OCI-LY3 (cell line): ENCODE data around the gene SSBP4.

Experiments
- H2AFZ ChIP-seq: fragments of 200-600, 300-600 bp; shearing (Covaris generic); 2 replicates; pipeline ENCODE4 v1.6.0; 2014; ENCODE audit warnings: antibody characterized with exemption, low read depth, low read length
- H3K27ac ChIP-seq: fragments of 200-600, 300-600 bp; sonication (generic); 2 replicates; pipeline ENCODE4 v1.5.1; 2014; ENCODE audit warnings: mild to moderate bottlenecking, low read length, moderate library complexity, mixed read lengths
- H3K27me3 ChIP-seq: fragments of 200-600, 300-600 bp; sonication (generic); 2 replicates; pipeline ENCODE4 v1.6.1; 2014; ENCODE audit warnings: low read depth, low read length, mixed read lengths
- H3K36me3 ChIP-seq: fragments of 200-600, 300-600 bp; sonication (generic); replicated peaks from 2 replicates; pipeline ENCODE3; 2014; ENCODE audit warnings: low read depth, low read length, mixed read lengths
- H3K4me1 ChIP-seq: fragments of 300-600, 200-600 bp; sonication (generic); 2 replicates; pipeline ENCODE4 v1.6.1; 2014; ENCODE audit warnings: low read length, mixed read lengths
- H3K4me2 ChIP-seq: fragments of 200-600, 300-600 bp; sonication (generic); 2 replicates; pipeline ENCODE4 v1.6.1; 2014; ENCODE audit warnings: low read length, mixed read lengths
- H3K4me3 ChIP-seq: fragments of 300-600, 200-600 bp; sonication (generic); 2 replicates; pipeline ENCODE4 v1.5.1; 2014; ENCODE audit warnings: antibody characterized with exemption, mild to moderate bottlenecking, low read length, moderate library complexity
- H3K79me2 ChIP-seq: fragments of 300-600, 200-600 bp; shearing (Covaris generic); 2 replicates; pipeline ENCODE4 v1.6.1; 2014; ENCODE audit warnings: mild to moderate bottlenecking, low read length, mixed read lengths
- H3K9ac ChIP-seq: fragments of 300-600, 200-600 bp; shearing (Covaris generic); 2 replicates; pipeline ENCODE4 v1.6.0; 2014; ENCODE audit warnings: mild to moderate bottlenecking, low read length, moderate library complexity
- H3K9me3 ChIP-seq: fragments of 200-600, 300-600 bp; shearing (Covaris generic); 2 replicates; pipeline ENCODE4 v1.6.1; 2014; ENCODE audit warnings: low read length, mixed read lengths; ENCODE audit not compliant: insufficient read depth
- H4K20me1 ChIP-seq: fragments of 200-600, 300-600 bp; sonication (generic); 2 replicates; pipeline ENCODE4 v1.6.1; 2016; ENCODE audit warnings: low read length, mixed read lengths; ENCODE audit not compliant: insufficient read depth
- CTCF ChIP-seq: fragments of 200-600, 300-600 bp; sonication (generic); IDR thresholded peaks from 2 replicates; pipeline ENCODE4 v1.5.1; 2014; ENCODE audit warnings: antibody characterized with exemption, low read length, low read depth
- EZH2phosphoT487 ChIP-seq: fragments of 200-600 bp; shearing (Covaris generic); IDR thresholded peaks from 2 replicates; pipeline ENCODE4 v1.6.1; 2018; ENCODE audit warnings: antibody characterized with exemption, mixed run types, low read depth

The SSBP4 gene

GRCh38 chr19:18416778-18417249, 2.4 kb upstream of the SSBP4 start:
- no peak overlapping the region for H3K4me3 ChIP-seq
- H3K27me3 ChIP-seq: peaks cover 30% of the 10 kb centered on the region
- no peak overlapping the region for H2AFZ ChIP-seq
- no peaks in the 10 kb centered on the region for H3K36me3 ChIP-seq
- peaks cover 20% of the 10 kb centered on the region for H3K4me1 ChIP-seq
- H4K20me1 ChIP-seq: peaks cover 16% of the 10 kb centered on the region
- no peak for TF ChIP-seq CTCF
- TF ChIP-seq EZH2phosphoT487: no peak
- peaks cover 23% of the 10 kb centered on the region for H3K79me2 ChIP-seq
- no peaks in the 10 kb centered on the region for H3K9me3 ChIP-seq
- no peak overlapping the region for H3K27ac ChIP-seq
- H3K4me2 ChIP-seq: no peak overlapping the region
- H3K9ac ChIP-seq: no peak overlapping the region

- Histone ChIP-seq H3K36me3 (no peaks in the 10 kb centered on the region), H3K79me2 (peaks cover 28% of the 10 kb centered on the region), H4K20me1 (peaks cover 20% of the 10 kb centered on the region), H3K9me3 (no peaks in the 10 kb centered on the region), H3K4me1 (peaks cover 25% of the 10 kb centered on the region), H3K4me3 (peak overlapping the region; percentile 20; the same call in 1 of the 2 replicates), H3K27me3 (peaks cover 29% of the 10 kb centered on the region), H3K4me2 (peak overlapping the region; percentile 27), H3K9ac (no peak overlapping the region), H2AFZ (no peak overlapping the region), H3K27ac (no peak overlapping the region)
- TF ChIP-seq EZH2phosphoT487 (no peak), CTCF (no peak)
Observed at GRCh38 chr19:18417250-18418028, 1.8 kb upstream of the SSBP4 start.

GRCh38 chr19:18418029-18418482, 1.1 kb upstream of the SSBP4 start:
- peaks cover 30% of the 10 kb centered on the region for H3K4me1 ChIP-seq
- H3K9ac ChIP-seq: no peak overlapping the region
- no peak overlapping the region for H3K4me3 ChIP-seq
- no peak overlapping the region for H2AFZ ChIP-seq
- H3K9me3 ChIP-seq: no peaks in the 10 kb centered on the region
- H3K4me2 ChIP-seq: no peak overlapping the region
- peaks cover 26% of the 10 kb centered on the region for H4K20me1 ChIP-seq
- H3K79me2 ChIP-seq: peaks cover 34% of the 10 kb centered on the region
- TF ChIP-seq EZH2phosphoT487: no peak
- TF ChIP-seq CTCF: no peak
- no peaks in the 10 kb centered on the region for H3K36me3 ChIP-seq
- H3K27ac ChIP-seq: no peak overlapping the region
- H3K27me3 ChIP-seq: peaks cover 26% of the 10 kb centered on the region

GRCh38 chr19:18418483-18419194, 559 bp upstream of the SSBP4 start:
- Histone ChIP-seq H3K36me3 (no peaks in the 10 kb centered on the region), H3K9me3 (no peaks in the 10 kb centered on the region), H2AFZ (peak overlapping the region; percentile 51; the same call in 1 of the 2 replicates), H3K4me3 (peak overlapping the region; percentile 80), H3K4me2 (peak overlapping the region; percentile 78), H3K27me3 (peaks cover 23% of the 10 kb centered on the region), H3K79me2 (peaks cover 40% of the 10 kb centered on the region), H4K20me1 (peaks cover 32% of the 10 kb centered on the region), H3K9ac (no peak overlapping the region), H3K4me1 (peaks cover 30% of the 10 kb centered on the region), H3K27ac (no peak overlapping the region)
- no peak for TF ChIP-seq CTCF
- TF ChIP-seq EZH2phosphoT487: no peak
